Fibroblast of the aortic adventitia (primary cell): ENCODE measurements around the gene SPRY1. TPM values are rescaled to one million over a fixed set of nuclear protein-coding genes. Genes with fewer than 3 reads are reported as not detected.

Experiments
- DNase-seq: peaks from one replicate; pipeline ENCODE4 v3.0.0-alpha.2; 2010; ENCODE audit warnings: low read depth
- H3K4me3 ChIP-seq: 2 replicates; pipeline ENCODE4 v1.5.1; 2011; ENCODE audit warnings: low read depth, mild to moderate bottlenecking, control low read depth, low read length, moderate library complexity
- CTCF ChIP-seq: IDR thresholded peaks from 2 replicates; pipeline ENCODE4 v1.5.1; 2011; ENCODE audit warnings: mild to moderate bottlenecking, low read length, control low read depth, inconsistent platforms; ENCODE audit not compliant: insufficient read depth
- total RNA-seq: library from RNA; depleted of rRNA; stranded (reverse); fragments of >200 nt; gene quantifications from 2 replicates; pipeline ENCODE4 v1.2.3, GENCODE V29; 2012; ENCODE audit warnings: low replicate concordance

The SPRY1 gene
- total RNA-seq, 1 donor: 33.0 TPM

- no peak overlapping the region for H3K4me3 ChIP-seq
- TF ChIP-seq CTCF: no peak
- no peak for DNase-seq
These were observed 37.4 kb downstream of the SPRY1 start for GRCh38 chr4:123433976-123434375.

GRCh38 chr4:123435246-123436113 is 38.9 kb downstream of the SPRY1 start:
- TF ChIP-seq CTCF: no peak
- H3K4me3 ChIP-seq: no peak overlapping the region
- DNase-seq: no peak

GRCh38 chr4:123438031-123438430 is 41.4 kb downstream of the SPRY1 start:
- no peak for TF ChIP-seq CTCF
- H3K4me3 ChIP-seq: no peak overlapping the region
- peak; percentile 40 for DNase-seq

GRCh38 chr4:123443401-123444289 is 47.0 kb downstream of the SPRY1 start:
- no peak overlapping the region for H3K4me3 ChIP-seq
- TF ChIP-seq CTCF: no peak
- no peak for DNase-seq

- DNase-seq: peak; percentile 42
- no peak for TF ChIP-seq CTCF
- no peak overlapping the region for H3K4me3 ChIP-seq
These were observed 47.7 kb downstream of the SPRY1 start for GRCh38 chr4:123444290-123444731.

- H3K4me3 ChIP-seq: no peak overlapping the region
- DNase-seq: no peak
- no peak for TF ChIP-seq CTCF
These were observed 50.4 kb downstream of the SPRY1 start for GRCh38 chr4:123446865-123447474.
